GM13976 (cell line): ENCODE measurements around the gene RNF175.

Experiments used
- DNase-seq: peaks from one replicate; pipeline ENCODE4 v3.0.0; 2012; ENCODE audit warnings: low spot score
- in situ Hi-C: fragments of 300-500 bp; cut with MboI; formaldehyde crosslinking; loops from one replicate; pipeline ENCODE4 v1.12.0; 2022; ENCODE audit warnings: low sequenced_read_pairs, mixed read lengths, inconsistent platforms; ENCODE audit not compliant: unreplicated experiment
- TF ChIP-seq, protein P1 (sequence below): IDR thresholded peaks from 2 replicates; pipeline ENCODE4 v1.5.1; 2012; ENCODE audit warnings: borderline replicate concordance, mild to moderate bottlenecking; ENCODE audit not compliant: insufficient read depth; ENCODE audit errors: extremely low read depth, missing control alignments, control extremely low read depth

Gene RNF175

DNA sequence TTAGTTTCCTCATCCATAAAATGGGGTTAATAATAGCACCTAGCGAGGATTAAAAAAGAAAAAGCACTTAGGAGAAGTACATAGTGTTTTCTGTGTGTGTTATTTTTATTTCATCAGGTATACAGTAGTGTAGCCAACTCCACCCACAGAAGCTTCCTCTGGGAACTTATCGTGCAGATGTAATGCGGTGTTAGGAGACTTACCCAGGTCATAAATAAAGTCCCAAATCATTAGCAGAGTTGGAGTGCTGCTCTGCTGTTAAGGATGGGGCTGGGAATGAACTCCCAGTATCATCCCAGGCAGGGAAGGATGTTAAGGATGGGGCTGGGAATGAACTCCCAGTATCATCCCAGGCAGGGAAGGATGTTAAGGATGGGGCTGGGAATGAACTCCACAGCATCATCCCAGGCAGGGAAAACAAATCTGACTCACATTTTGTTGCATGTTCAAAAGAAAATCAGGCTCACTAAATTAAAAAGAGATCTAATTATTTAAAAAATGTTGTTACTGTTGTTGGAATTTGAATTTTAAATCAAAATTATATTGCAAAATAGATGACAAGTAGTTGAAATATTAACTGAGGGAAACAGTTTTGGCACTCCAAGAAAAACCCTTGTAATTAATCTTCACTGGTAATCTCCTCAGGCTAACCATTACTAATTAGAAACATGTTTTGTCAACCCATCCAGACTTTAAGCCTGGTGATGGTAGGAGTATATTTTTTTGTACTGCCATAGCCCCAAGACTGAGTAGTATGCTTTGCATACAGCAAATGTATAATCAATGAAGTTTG lies 39.3 kb upstream of the RNF175 start:
- in situ Hi-C loops, result loop anchor here (25.0 kb wide), 1 partner anchor 713 kb away; no protein-coding TSS in a partner anchor
- TF ChIP-seq, protein P1, sequence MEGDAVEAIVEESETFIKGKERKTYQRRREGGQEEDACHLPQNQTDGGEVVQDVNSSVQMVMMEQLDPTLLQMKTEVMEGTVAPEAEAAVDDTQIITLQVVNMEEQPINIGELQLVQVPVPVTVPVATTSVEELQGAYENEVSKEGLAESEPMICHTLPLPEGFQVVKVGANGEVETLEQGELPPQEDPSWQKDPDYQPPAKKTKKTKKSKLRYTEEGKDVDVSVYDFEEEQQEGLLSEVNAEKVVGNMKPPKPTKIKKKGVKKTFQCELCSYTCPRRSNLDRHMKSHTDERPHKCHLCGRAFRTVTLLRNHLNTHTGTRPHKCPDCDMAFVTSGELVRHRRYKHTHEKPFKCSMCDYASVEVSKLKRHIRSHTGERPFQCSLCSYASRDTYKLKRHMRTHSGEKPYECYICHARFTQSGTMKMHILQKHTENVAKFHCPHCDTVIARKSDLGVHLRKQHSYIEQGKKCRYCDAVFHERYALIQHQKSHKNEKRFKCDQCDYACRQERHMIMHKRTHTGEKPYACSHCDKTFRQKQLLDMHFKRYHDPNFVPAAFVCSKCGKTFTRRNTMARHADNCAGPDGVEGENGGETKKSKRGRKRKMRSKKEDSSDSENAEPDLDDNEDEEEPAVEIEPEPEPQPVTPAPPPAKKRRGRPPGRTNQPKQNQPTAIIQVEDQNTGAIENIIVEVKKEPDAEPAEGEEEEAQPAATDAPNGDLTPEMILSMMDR, result no peak
- no peak for DNase-seq

DNA sequence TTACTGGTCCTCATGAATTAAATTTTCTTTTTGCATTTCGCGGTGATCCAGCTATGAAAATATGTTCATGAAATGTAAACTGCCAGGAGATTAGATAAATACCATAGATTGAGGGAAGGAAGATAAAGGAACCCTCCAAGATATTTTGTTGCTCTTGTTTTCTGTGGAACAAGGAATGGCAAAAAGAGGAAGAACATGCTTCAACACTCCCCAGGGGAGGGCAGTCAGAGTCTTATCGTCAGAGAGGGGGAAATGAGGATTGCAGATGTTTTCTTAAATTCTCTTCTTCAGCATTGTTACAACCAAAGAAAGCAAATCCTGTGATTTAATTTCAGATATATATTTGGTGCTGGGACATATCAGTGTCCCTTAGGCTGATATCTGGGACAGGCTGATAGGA lies 38.6 kb upstream of the RNF175 start:
- TF ChIP-seq, protein P1, result no peak
- no peak for DNase-seq
- in situ Hi-C loops, result loop anchor here (25.0 kb wide), 1 partner anchor 714 kb away; no protein-coding TSS in a partner anchor

DNA sequence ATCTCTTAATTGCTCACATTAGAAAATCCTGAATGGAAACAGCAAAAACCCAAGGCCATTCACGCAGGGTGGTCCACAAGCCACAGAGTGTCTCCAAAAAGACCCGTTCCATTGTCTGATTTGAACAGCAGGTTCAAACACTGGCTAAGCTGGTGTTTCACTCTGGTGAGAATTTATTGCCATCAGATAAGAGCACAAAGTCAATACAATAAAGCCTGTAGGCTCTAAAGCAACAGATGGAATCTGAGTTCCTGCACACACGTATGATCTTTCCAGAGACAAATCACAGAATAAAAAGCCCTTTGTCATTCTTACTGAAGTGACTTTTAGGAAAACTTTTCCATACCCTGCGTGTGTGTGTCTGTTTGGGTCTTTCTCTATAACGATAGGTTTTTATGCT lies 34.2 kb upstream of the RNF175 start:
- TF ChIP-seq, protein P1, result no peak
- DNase-seq, result no peak
- in situ Hi-C loops, result loop anchor here (25.0 kb wide), 1 partner anchor 718 kb away; no protein-coding TSS in a partner anchor

DNA sequence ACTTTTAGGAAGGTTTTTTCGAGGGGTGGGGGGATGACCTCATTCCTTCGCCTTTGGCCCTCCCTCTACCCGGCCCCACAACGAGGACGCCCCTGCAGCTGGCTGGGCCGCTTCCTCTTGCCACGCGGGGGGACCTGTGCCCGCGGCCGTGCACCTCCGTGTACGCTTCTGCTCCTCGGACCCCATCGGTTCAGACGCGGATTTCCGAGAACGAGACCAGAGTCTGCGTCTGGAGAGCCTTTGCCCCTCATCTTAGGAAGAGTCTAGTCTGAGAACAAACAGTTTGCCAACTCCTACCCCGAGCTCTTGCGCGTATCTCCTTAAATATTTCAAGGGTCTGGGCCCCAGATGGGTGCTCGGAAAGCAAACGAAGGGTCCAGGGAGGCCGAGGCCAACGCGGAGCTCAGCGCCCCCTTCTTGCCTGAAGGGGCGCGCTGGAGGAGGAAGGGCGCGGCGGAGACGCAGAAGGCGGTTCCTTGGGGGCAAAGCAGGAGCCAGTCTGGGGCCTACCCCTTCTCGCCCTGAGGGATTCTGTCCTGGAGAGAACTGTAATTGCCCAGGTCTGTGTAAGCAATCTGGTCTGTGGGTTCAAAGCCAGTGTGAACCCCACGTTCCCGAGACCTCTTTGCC lies 32.9 kb upstream of the RNF175 start:
- TF ChIP-seq, protein P1, result no peak
- DNase-seq, result no peak
- in situ Hi-C loops, result loop anchor here (25.0 kb wide), 1 partner anchor 720 kb away; no protein-coding TSS in a partner anchor

DNA sequence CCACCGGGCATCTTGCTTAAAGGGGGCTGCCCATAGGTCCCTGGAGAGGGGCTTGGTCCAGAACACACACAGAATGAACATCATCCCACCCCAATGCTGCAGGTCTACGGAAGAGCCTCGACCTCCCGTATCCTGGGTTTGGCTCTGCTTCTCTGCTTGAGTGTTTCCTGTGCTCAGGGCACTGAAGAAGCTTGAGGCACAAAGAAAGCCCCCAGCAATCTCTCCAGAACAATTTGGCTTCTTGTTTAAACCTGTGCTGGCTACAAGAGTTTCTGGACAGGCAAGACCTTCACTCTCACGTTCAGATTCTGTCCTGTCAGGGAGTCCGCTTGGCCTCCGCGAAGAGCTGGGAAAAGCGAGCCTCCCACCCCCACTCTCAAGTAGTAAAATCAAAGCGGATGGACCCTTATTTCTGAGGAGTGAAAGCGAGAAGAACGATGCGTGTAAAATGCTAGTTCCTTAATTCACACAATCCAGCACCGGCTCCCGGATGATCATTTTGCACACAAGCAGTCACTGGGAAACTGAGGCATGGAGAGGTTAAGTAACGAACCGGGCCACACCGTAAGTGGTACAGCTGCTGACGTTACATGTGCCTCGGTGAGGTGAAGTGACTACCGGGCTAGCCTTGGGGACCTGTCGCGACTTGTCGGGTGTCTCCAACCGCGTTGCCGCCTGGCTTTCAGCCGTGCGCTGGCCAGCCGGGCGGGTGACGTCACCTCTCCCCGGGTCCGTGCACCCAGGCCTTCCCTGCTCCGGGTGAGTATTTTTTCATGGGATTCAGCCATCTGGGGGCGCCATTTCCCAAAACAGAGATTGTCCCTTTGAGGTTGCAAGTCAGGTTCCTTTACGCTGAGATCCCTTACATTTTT lies 32.2 kb upstream of the RNF175 start:
- TF ChIP-seq, protein P1, result no peak
- in situ Hi-C loops, result loop anchor here (25.0 kb wide), 1 partner anchor 720 kb away; no protein-coding TSS in a partner anchor
- DNase-seq, result peak; percentile 49
